HG03064 (cell line): ENCODE data around the gene GPC5.

Experiments
- ATAC-seq: cut with Tn5 transposase; IDR thresholded peaks from one replicate; pipeline ENCODE4 v1.9.1; 2021; ENCODE audit warnings: low read depth; ENCODE audit not compliant: unreplicated experiment

The GPC5 gene

GRCh38 chr13:91533354-91533753 is 134.9 kb downstream of the GPC5 start:
- no peak for ATAC-seq

GRCh38 chr13:91534996-91535395 is 136.6 kb downstream of the GPC5 start:
- no peak for ATAC-seq

GRCh38 chr13:91537376-91537775 is 139.0 kb downstream of the GPC5 start:
- ATAC-seq, result no peak

GRCh38 chr13:91539286-91540157 is 141.1 kb downstream of the GPC5 start:
- ATAC-seq, result no peak

GRCh38 chr13:91540158-91540736 is 141.8 kb downstream of the GPC5 start:
- no peak for ATAC-seq

- ATAC-seq, result no peak
Observed at GRCh38 chr13:91544723-91545122, 146.3 kb downstream of the GPC5 start.

GRCh38 chr13:91546900-91547299 is 148.5 kb downstream of the GPC5 start:
- no peak for ATAC-seq

GRCh38 chr13:91553584-91553983 is 155.2 kb downstream of the GPC5 start:
- ATAC-seq, result no peak

- no peak for ATAC-seq
Observed at GRCh38 chr13:91554101-91554500, 155.7 kb downstream of the GPC5 start.

GRCh38 chr13:91557328-91558090 is 159.1 kb downstream of the GPC5 start:
- no peak for ATAC-seq

GRCh38 chr13:91563799-91564198 is 165.4 kb downstream of the GPC5 start:
- no peak for ATAC-seq

GRCh38 chr13:91564396-91564795 is 166.0 kb downstream of the GPC5 start:
- ATAC-seq, result no peak

- no peak for ATAC-seq
Observed at GRCh38 chr13:91565296-91565695, 166.9 kb downstream of the GPC5 start.

- no peak for ATAC-seq
Observed at GRCh38 chr13:91567485-91568207, 169.2 kb downstream of the GPC5 start.

GRCh38 chr13:91571681-91572080 is 173.3 kb downstream of the GPC5 start:
- ATAC-seq, result no peak

- ATAC-seq, result no peak
Observed at GRCh38 chr13:91572439-91572838, 174.0 kb downstream of the GPC5 start.

GRCh38 chr13:91572944-91573598 is 174.7 kb downstream of the GPC5 start:
- no peak for ATAC-seq

GRCh38 chr13:91574766-91575165 is 176.3 kb downstream of the GPC5 start:
- ATAC-seq, result no peak

GRCh38 chr13:91576590-91576989 is 178.2 kb downstream of the GPC5 start:
- no peak for ATAC-seq

GRCh38 chr13:91579320-91579719 is 180.9 kb downstream of the GPC5 start:
- ATAC-seq, result no peak
